Measurements from ENCODE around the gene DCAF16.
"Not testable (repeated sequence)": the region's sequence is repeated elsewhere in the genome, so short reads cannot be mapped to it uniquely, and the experiment has no call there.

Gene DCAF16

DNA sequence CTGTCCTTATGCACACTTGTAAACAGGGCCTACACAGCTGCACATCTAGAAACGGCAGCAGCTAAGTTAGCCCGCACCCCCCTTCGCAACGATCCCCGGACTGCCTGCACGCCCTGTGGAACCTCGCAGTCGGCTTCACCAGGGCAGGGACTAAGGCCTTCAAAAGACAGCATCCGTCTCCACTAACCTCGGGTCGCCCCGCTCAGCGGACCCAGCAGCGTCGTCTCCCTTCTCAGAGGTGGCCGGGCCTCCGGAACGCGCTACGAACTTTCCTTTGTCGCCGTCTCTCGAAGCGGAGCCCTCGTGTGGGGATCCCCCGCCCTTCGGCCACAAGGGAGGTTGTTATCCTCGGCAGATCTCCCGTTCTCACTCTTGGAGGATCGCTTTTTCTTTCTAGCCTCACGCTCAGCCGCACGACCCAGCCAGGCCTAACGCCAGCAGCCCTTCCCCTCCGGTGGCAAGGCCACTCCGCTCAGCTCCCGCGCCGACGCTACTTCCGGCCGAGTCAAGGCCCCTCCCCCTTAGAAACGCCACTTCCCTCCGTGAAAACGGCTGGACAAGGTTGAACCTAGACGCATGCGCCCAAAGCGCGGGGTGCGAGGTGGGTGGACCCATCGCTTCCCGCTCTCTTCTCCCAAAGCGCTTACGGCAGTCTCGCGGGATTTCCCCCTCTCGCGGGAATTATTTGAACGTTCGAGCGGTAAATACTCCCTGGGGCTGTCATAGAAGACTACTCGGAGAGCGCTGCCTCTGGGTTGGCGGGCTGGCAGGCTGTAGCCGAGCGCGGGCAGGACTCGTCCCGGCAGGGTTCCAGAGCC is at the start of gene DCAF16, which contains the start of gene NCAPG:
Gene DCAF16, minus strand, starts transcription at position 498 of the 818 bp plus-strand sequence. CDS start 6,616 bp downstream, outside the sequence.
Gene NCAPG, plus strand, starts transcription at position 720 of the 818 bp plus-strand sequence. CDS start 99 bp downstream, outside the sequence.
- DNase-seq = peak; percentile 99

DNA sequence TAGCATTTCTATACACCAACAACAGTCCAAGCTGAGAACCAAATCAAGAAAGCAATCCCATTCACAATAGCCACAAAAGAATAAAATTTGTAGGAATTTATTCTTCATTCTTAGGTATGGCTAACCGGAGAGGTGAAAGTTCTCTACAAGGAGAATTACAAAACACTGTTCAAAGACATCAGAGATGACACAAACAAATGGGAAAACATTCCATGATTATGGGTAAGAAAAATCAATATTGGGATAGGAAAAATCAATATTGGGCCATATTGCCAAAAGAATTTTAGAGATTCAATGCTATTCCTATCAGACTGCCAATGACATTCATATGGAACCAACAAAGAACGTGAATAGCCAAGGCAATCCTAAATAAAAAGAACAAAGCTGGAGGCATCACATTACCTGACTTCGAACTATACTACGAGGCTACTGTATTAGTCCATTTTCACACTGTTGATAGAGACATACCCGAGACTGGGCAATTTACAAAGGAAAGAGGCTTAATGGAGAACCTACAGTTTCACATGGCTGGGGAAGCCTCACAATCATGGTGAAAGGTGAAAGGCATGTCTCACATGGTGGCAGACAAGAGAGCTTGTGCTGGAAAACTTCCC is 49.3 kb upstream of the DCAF16 start:
- DNase-seq = no peak

GRCh38 chr4:17854036-17854435 is 43.5 kb upstream of the DCAF16 start:
- no peak for DNase-seq

DNA sequence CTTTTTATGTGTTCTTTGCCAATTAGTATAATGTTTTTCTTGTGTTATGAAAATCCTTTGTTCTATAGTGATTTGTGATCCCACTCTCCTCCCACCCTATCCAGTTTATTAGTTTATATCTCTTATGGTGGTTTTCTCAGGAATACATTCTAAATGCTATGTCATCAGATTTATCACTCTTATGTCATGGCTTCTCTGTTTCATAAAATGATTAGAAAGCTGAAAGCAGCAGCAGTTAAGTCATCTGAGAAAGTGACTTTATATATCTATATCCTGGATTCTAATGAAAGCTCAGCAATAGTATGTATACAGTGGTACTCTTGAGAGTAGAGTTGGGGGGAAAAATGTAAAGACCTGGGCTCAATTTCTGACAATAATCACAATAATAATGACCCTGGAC is 41.4 kb upstream of the DCAF16 start:
- no peak for DNase-seq

DNA sequence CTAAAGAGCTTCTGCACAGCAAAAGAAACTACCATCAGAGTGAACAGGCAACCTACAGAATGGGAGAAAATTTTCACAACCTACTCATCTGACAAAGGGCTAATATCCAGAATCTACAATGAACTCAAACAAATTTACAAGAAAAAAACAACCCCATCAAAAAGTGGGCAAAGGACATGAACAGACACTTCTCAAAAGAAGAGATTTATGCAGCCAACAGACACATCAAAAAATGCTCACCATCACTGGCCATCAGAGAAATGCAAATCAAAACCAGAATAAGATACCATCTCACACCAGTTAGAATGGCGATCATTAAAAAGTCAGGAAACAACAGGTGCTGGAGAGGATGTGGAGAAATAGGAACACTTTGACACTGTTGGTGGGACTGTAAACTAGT is 39.7 kb upstream of the DCAF16 start:
- not testable (repeated sequence) for DNase-seq

DNA sequence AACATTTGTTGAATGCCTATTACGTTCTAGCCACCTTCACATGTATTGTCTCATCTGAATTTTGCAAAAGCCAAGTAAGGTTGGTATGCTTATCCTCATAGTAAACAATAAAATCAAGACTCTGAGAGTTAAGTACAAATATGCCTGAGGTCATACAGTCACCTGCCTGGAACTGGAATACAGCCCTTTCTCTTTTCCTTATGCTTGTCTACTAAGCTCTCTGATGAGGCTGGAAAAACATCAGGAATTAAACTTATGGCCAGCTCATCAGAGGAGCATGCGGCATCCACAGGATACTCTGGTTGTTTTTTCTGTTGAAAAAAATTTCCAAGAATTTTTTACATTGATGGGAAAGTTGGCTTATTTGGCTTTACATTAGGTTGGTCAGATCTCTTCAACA is 35.7 kb upstream of the DCAF16 start:
- no peak for DNase-seq

- no peak for DNase-seq
Measured at GRCh38 chr4:17823871-17824669, 13.5 kb upstream of the DCAF16 start.

- peak in 1 of 2 donors; percentile 72 for DNase-seq
Measured at GRCh38 chr4:17817027-17817426, 6.5 kb upstream of the DCAF16 start.

GRCh38 chr4:17816142-17816541 is 5.6 kb upstream of the DCAF16 start:
- DNase-seq = no peak

DNA sequence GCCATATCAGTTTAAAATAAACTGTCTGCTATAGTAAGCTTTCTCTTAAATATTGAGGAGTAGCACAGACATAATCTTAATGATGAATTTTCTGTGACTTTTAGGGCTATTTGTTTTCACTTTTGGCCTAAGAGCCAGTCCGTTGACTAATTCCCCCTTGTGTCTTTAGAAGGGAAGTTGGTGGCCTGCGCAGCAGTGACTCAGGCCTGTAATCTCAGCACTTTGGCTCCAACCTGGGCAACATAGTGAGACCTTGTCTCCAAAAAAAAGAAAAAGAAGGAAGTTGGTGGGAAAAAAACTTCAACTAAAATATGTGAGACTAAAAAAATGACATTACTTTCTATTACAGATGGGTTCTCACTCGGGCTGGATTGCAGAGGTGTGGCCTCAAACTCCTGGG is 3.6 kb upstream of the DCAF16 start:
- DNase-seq = peak in 1 of 2 donors; percentile 42

DNA sequence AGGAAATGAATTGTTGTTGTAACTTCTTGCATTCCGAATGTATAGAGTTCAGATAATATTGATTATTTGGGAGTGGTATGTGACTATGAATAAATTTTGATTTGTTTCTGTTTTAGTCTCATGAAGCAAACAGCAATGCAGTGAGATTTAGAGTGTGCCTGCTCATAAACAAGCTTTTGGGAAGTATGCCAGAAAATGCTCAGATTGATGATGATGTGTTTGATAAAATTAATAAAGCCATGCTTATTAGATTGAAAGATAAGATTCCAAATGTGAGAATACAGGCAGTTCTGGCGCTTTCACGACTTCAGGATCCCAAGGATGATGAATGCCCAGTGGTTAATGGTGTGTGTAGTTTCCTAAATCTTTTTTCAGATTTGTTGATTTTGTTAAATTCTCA is 2.2 kb upstream of the DCAF16 start:
- no peak for DNase-seq

- no peak for DNase-seq
Measured at GRCh38 chr4:17812125-17812524, 1.6 kb upstream of the DCAF16 start.

GRCh38 chr4:17811078-17811603 is 584 bp upstream of the DCAF16 start:
- no peak for DNase-seq

DNA sequence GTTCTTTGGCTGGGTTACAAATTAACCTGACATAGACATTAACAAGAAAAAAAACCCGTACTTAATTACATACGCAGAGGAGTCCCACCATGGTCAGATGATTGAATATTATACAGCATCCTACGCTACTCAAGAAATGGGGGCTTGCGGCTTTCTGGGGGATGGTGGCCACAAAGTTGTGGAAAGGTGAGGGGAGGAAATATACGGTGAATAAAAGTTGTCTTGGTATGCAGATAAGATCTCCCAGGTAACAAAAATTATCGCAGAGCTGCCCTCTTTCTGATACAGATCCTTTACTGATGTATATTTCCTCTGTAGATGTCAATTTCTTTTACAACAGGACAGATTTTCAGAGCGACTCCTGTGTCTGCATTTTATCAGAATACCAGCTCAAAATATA is 890 bp downstream of the DCAF16 start:
- DNase-seq = peak in 1 of 2 donors; percentile 33

GRCh38 chr4:17807446-17807845 is 3.1 kb downstream of the DCAF16 start:
- no peak for DNase-seq

- DNase-seq = no peak
Measured at GRCh38 chr4:17805580-17806155, 4.9 kb downstream of the DCAF16 start.

DNA sequence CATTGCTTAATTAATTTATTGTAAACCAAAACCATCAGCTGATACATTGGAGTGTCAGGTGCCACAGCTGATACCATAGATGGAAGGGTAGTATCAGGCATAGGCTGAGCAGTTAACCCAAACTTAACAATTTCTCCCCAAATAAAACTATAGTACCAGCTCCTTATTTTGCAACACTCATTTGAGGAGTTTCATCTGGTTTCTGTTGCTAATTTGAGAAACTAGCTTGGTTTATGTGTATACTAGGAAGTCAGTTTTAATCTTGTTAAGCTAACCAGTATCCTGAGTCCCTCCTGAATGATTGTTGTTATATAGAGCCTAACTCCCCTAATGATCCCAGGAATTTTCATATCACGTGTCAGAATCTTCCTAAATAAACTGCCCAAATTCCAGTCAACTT is 12.7 kb downstream of the DCAF16 start:
- no peak for DNase-seq

- DNase-seq = no peak
Measured at GRCh38 chr4:17794730-17795129, 15.8 kb downstream of the DCAF16 start.

DNA sequence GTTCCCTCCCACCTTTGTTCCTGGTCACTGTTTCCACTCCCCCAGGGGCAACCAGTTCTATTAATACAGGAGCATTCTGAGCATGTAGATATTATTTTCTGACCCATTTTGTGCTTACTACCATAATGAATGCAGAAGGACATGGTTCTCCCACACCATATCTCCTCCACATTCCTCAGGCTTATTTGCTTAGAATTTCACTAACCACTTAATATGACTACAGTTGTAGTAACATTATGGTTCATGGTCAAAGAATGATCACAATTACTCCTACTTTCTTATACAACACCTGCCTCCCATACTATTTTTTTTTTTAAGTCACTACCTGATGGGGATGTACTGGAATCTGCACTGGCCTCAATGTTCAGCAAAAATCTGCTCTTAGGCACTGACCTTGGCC is 21.6 kb downstream of the DCAF16 start:
- DNase-seq = no peak

GRCh38 chr4:17787315-17787714 is 23.2 kb downstream of the DCAF16 start:
- DNase-seq = no peak

DNA sequence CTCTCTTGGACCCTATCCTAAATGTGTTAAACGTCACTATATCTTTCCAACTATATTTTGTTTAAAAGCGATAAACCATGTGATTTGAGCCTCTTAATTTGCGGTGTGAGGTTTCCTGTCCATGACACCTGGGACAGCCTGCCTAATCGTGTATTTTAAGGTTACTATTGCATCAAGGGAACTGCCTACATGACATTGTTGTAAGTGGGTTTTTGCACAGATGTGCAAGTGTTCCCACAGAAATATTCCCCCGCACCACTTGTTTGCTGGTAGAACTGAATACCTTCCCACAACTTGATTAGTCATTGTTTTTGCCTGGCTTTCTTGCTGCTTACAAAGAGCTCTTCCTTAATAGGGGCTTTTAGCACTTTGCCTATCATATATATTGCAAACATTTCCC is 24.0 kb downstream of the DCAF16 start:
- no peak for DNase-seq

GRCh38 chr4:17785858-17786257 is 24.7 kb downstream of the DCAF16 start:
- no peak for DNase-seq
